ENCODE results near the gene PARP4. TPM values are rescaled to one million over a fixed set of nuclear protein-coding genes. Genes with fewer than 3 reads are reported as not detected.

PARP4 gene
- 117 and 123 TPM in 2 replicates for total RNA-seq

DNA sequence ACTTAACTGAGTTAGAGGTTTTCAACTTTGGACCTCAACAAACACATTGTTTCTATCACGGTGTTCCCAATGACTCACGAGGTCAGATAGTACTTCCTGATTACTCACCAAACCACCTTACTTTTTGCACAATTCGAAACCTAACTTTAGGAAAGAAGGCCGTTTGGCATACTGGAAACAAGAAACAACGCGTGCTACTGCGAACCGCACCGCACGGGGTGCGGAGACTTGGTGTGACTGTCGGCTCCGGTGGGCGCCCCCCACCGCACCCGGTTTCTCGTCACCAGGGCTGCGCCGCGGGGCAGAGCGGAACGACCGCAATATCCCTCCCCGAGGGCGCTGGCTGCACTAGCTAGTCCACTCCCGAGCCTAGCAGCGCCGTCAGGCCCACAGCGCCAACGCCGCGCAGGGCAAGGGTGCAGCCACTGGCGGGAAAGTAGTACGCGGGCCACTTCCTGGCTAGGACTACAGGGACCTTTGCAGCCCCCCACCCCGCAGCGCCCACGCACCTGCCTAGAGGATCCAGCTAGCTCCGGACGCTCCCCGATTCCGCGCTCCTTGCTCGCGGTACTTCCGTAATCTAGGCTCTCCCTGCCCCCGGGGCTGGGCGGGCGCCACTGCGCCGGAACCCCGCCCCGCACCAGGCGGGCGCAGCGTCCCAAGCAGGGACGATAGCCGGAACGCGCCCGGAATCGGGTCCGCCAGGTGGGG, at the start of gene PARP4:
Gene PARP4 (minus strand): TSS at position 582 of the 711 bp plus-strand sequence. CDS start 9,002 bp downstream, outside the sequence.

Other genes with a start within 250 kb of the PARP4 start
- not detected in 2 replicates for gene C1QTNF9, start 203.2 kb downstream of the PARP4 start, total RNA-seq
- not detected in 2 replicates for gene ATP12A, start 167.6 kb upstream of the PARP4 start, total RNA-seq